ENCODE results near the gene MAPK1IP1L. TPM values are rescaled to one million over a fixed set of nuclear protein-coding genes. Genes with fewer than 3 reads are reported as not detected.
A peak's percentile ranks its signal among the peaks of the same experiment; 100 is the strongest.

The MAPK1IP1L gene
- total RNA-seq, 4 donors from 2014 or later: 25.3 to 54.0 (median 41.9) TPM

GRCh38 chr14:55094292-55095157 is 43.1 kb downstream of the MAPK1IP1L start:
- H3K36me3 ChIP-seq: no peaks in the 10 kb centered on the region
- H3K27me3 ChIP-seq: no peaks in the 10 kb centered on the region
- no peak for DNase-seq (ENCODE audit: low spot score in 2 of 2)
- TF ChIP-seq CTCF (IDR thresholded peaks at IDR 0.05): no peak
- no peak for TF ChIP-seq EP300 (IDR thresholded peaks at IDR 0.05)
- TF ChIP-seq POLR2A (IDR thresholded peaks at IDR 0.05): no peak
- H3K27ac ChIP-seq: no peak overlapping the region
- H3K4me1 ChIP-seq: peaks cover 0 to 38% (median 15%) of the 10 kb centered on the region in 4 donors
- H3K4me3 ChIP-seq: no peak overlapping the region
- WGBS, 2 donors: 76 to 87% methylated on average over 9 of the region's 9 CpGs
- no peaks in the 10 kb centered on the region for H3K9me3 ChIP-seq

GRCh38 chr14:55097881-55098560 is 46.6 kb downstream of the MAPK1IP1L start:
- Histone ChIP-seq H3K9me3 (no peaks in the 10 kb centered on the region), H3K27me3 (no peaks in the 10 kb centered on the region), H3K27ac (peak overlapping the region in 3 of 4 donors; percentile 62 to 99 (median 96)), H3K36me3 (no peaks in the 10 kb centered on the region), H3K4me3 (no peak overlapping the region), H3K4me1 (peaks cover 0 to 60% (median 34%) of the 10 kb centered on the region in 4 donors)
- peak in 1 of 2 donors; percentile 72 for DNase-seq (ENCODE audit: low spot score in 2 of 2)
- TF ChIP-seq POLR2A (IDR thresholded peaks at IDR 0.05) (no peak), EP300 (IDR thresholded peaks at IDR 0.05) (peak in 1 of 2 donors; percentile 60)
- WGBS, 2 donors: 35 to 38% methylated on average over 5 of the region's 5 CpGs

GRCh38 chr14:55098561-55098898 is 47.1 kb downstream of the MAPK1IP1L start:
- peak overlapping the region in 3 of 4 donors; percentile 62 to 99 (median 96) for H3K27ac ChIP-seq
- no peaks in the 10 kb centered on the region for H3K36me3 ChIP-seq
- WGBS, 2 donors: 81 to 86% methylated on average over 1 of the region's 1 CpG

GRCh38 chr14:55099756-55100155 is 48.3 kb downstream of the MAPK1IP1L start:
- Histone ChIP-seq H3K27me3 (no peaks in the 10 kb centered on the region), H3K36me3 (no peaks in the 10 kb centered on the region), H3K4me1 (peaks cover 0 to 78% (median 49%) of the 10 kb centered on the region in 4 donors), H3K4me3 (no peak overlapping the region), H3K27ac (peak overlapping the region in 3 of 4 donors; percentile 15 to 99 (median 96)), H3K9me3 (peaks cover 0 to 7% (median 0%) of the 10 kb centered on the region in 4 donors)
- DNase-seq (ENCODE audit: low spot score in 2 of 2): peak in 1 of 2 donors; percentile 45
- WGBS, 2 donors: 48 to 49% methylated on average over 2 of the region's 2 CpGs
- TF ChIP-seq EP300 (IDR thresholded peaks at IDR 0.05) (peak in 1 of 2 donors; percentile 57), POLR2A (IDR thresholded peaks at IDR 0.05) (no peak)

More at GRCh38 chr14:55098561-55098898, 47.1 kb downstream of the MAPK1IP1L start:
- no peak for DNase-seq (ENCODE audit: low spot score in 2 of 2)
- Histone ChIP-seq H3K4me1 (peaks cover 0 to 66% (median 39%) of the 10 kb centered on the region in 4 donors), H3K4me3 (no peak overlapping the region), H3K27me3 (no peaks in the 10 kb centered on the region), H3K9me3 (no peaks in the 10 kb centered on the region)
- TF ChIP-seq POLR2A (IDR thresholded peaks at IDR 0.05) (no peak), CTCF (IDR thresholded peaks at IDR 0.05) (no peak), EP300 (IDR thresholded peaks at IDR 0.05) (no peak)

- DNase-seq (ENCODE audit: low spot score in 2 of 2): no peak
- Histone ChIP-seq H3K4me1 (peaks cover 0 to 92% (median 61%) of the 10 kb centered on the region in 4 donors), H3K36me3 (no peaks in the 10 kb centered on the region), H3K27ac (peak overlapping the region; percentile 87 to 99 (median 94)), H3K27me3 (no peaks in the 10 kb centered on the region), H3K9me3 (peaks cover 0 to 7% (median 0%) of the 10 kb centered on the region in 4 donors), H3K4me3 (no peak overlapping the region)
- TF ChIP-seq CTCF (IDR thresholded peaks at IDR 0.05): no peak
- no peak for TF ChIP-seq EP300 (IDR thresholded peaks at IDR 0.05)
- no peak for TF ChIP-seq POLR2A (IDR thresholded peaks at IDR 0.05)
- WGBS, 2 donors: 86 to 92% methylated on average over 5 of the region's 5 CpGs
These were observed 50.3 kb downstream of the MAPK1IP1L start for GRCh38 chr14:55101698-55102097.

All from tibial nerve (tissue), 4 donors.